HepG2 (cell line): ENCODE data around the gene HOXD3. TPM values are rescaled to one million over a fixed set of nuclear protein-coding genes. Genes with fewer than 3 reads are reported as not detected.

Experiments used
- PHF20 ChIP-seq: sonication (generic); formaldehyde crosslinking; IDR thresholded peaks from 2 replicates; pipeline ENCODE4 v1.5.0; 2020; ENCODE audit warnings: mild to moderate bottlenecking, missing genetic modification reagents
- POGZ ChIP-seq: sonication (generic); formaldehyde crosslinking; IDR thresholded peaks from 2 replicates; pipeline ENCODE4 v1.4.0; 2020; ENCODE audit warnings: mild to moderate bottlenecking, missing genetic modification reagents
- RBAK ChIP-seq: sonication (generic); formaldehyde crosslinking; IDR thresholded peaks from 2 replicates; pipeline ENCODE4 v1.5.1; 2020; ENCODE audit warnings: mild to moderate bottlenecking, missing genetic modification reagents
- SPEN ChIP-seq: sonication (generic); formaldehyde crosslinking; IDR thresholded peaks from 2 replicates; pipeline ENCODE4 v1.5.1; 2020; ENCODE audit warnings: low read depth, mild to moderate bottlenecking, missing genetic modification reagents
- TAF15 ChIP-seq: fragments of 200-400 bp; formaldehyde crosslinking; IDR thresholded peaks from one replicate; pipeline ENCODE4 v1.6.1; 2018; ENCODE audit warnings: mild to moderate bottlenecking, low read depth, low read length; ENCODE audit not compliant: poor library complexity, severe bottlenecking
- ZFYVE20 ChIP-seq: sonication (generic); formaldehyde crosslinking; IDR thresholded peaks from 2 replicates; pipeline ENCODE4 v1.8.0; 2023; ENCODE audit warnings: low read depth, mild to moderate bottlenecking, moderate library complexity, missing genetic modification reagents, borderline replicate concordance
- ZNF124 ChIP-seq: sonication (generic); formaldehyde crosslinking; IDR thresholded peaks from 2 replicates; pipeline ENCODE4 v1.4.0; 2020; ENCODE audit warnings: missing genetic modification reagents
- ZNF337 ChIP-seq: sonication (generic); formaldehyde crosslinking; IDR thresholded peaks from 2 replicates; pipeline ENCODE4 v1.5.1; 2020; ENCODE audit warnings: missing genetic modification reagents, low read depth, mild to moderate bottlenecking, borderline replicate concordance
- ZNF382 ChIP-seq: sonication (generic); formaldehyde crosslinking; IDR thresholded peaks from 2 replicates; pipeline ENCODE4 v1.5.0; 2020; ENCODE audit warnings: missing genetic modification reagents, mild to moderate bottlenecking, borderline replicate concordance
- ZNF784 ChIP-seq: sonication (generic); formaldehyde crosslinking; IDR thresholded peaks from 2 replicates; pipeline ENCODE4 v1.5.1; 2020; ENCODE audit warnings: missing genetic modification reagents, mild to moderate bottlenecking, borderline replicate concordance
- ZNF883 ChIP-seq: sonication (generic); formaldehyde crosslinking; IDR thresholded peaks from 2 replicates; pipeline ENCODE4 v1.5.1; 2020; ENCODE audit warnings: mild to moderate bottlenecking, missing genetic modification reagents; ENCODE audit errors: not compliant biosample characterization
- polyA plus RNA-seq, 8 experiments: library from polyadenylated mRNA; depleted of rRNA in 3 of 8; stranded (reverse) in 7 of 8; unstranded in 1 of 8; fragments of >200 nt; fragmentation: Illumina TruSeq in 4 of 8; extraction: Trizol in 4 of 8; gene quantifications; 2 replicates each; pipeline versions ENCODE4 v1.2.1 to v1.2.3, GENCODE V29; 2011 to 2016; ENCODE audit warnings: low read depth in 4 of 8, missing spikeins in 1 of 8, mixed read lengths in 1 of 8; ENCODE audit not compliant: insufficient read depth in 1 of 8
- total RNA-seq, 5 experiments: library from RNA; depleted of rRNA; stranded (reverse); fragments of >200 nt; fragmentation: Illumina TruSeq; extraction: Trizol; gene quantifications; 2 replicates each; pipeline ENCODE4 v1.2.3, GENCODE V29; 2016; ENCODE audit warnings: low read depth in 1 of 5

HOXD3 gene
- total and polyA plus RNA-seq, 2 of the 13 experiments (the other 11 are each of a cell fraction or from before 2014, with no cell fraction given) = 0.05 to 0.09 TPM

- no peak for TF ChIP-seq POGZ (CRISPR knock-in tag)
- TF ChIP-seq TAF15 = peak; percentile 16
- TF ChIP-seq ZNF337 (CRISPR knock-in tag) = no peak
- TF ChIP-seq RBAK (CRISPR knock-in tag) = no peak
- peak; percentile 4 for TF ChIP-seq ZNF883
- TF ChIP-seq ZNF784 (CRISPR knock-in tag) = peak; percentile 43; the same call in 1 of the 2 replicates
- TF ChIP-seq ZNF124 (CRISPR knock-in tag) = 0 out of 2 replicates have a peak, but pooled peaks have one; percentile 27
- no peak for TF ChIP-seq ZNF382
- 0 out of 2 replicates have a peak, but pooled peaks have one; percentile 22 for TF ChIP-seq SPEN (CRISPR knock-in tag)
- peak; percentile 24; the same call in 1 of the 2 replicates for TF ChIP-seq ZFYVE20
- TF ChIP-seq PHF20 (CRISPR knock-in tag) = peak; percentile 6; the same call in 1 of the 2 replicates
Measured at GRCh38 chr2:176188774-176189680, 31.9 kb downstream of the HOXD3 start (continued).
